ENCODE results near the gene GAB2.

GAB2 gene

GRCh38 chr11:78212586-78213371 is 204.8 kb downstream of the GAB2 start:
- DNase-seq, result no peak
- TF ChIP-seq GATA1 (IDR thresholded peaks at IDR 0.05; ENCODE audit: low read depth, low read length) (no peak), POLR2A (IDR thresholded peaks at IDR 0.05; ENCODE audit: low read length) (no peak)

GRCh38 chr11:78211565-78211964 is 206.1 kb downstream of the GAB2 start:
- TF ChIP-seq GATA1 (IDR thresholded peaks at IDR 0.05; ENCODE audit: low read depth, low read length), result no peak
- no peak for TF ChIP-seq POLR2A (IDR thresholded peaks at IDR 0.05; ENCODE audit: low read length)
- no peak for DNase-seq

- DNase-seq, result no peak
- TF ChIP-seq GATA1 (IDR thresholded peaks at IDR 0.05; ENCODE audit: low read depth, low read length) (no peak), POLR2A (IDR thresholded peaks at IDR 0.05; ENCODE audit: low read length) (no peak)
Observed at GRCh38 chr11:78210000-78210608, 207.5 kb downstream of the GAB2 start.

GRCh38 chr11:78209478-78209877 is 208.1 kb downstream of the GAB2 start:
- DNase-seq, result no peak
- TF ChIP-seq POLR2A (IDR thresholded peaks at IDR 0.05; ENCODE audit: low read length), result no peak

- DNase-seq, result no peak
- no peak for TF ChIP-seq GATA1 (IDR thresholded peaks at IDR 0.05; ENCODE audit: low read depth, low read length)
- TF ChIP-seq POLR2A (IDR thresholded peaks at IDR 0.05; ENCODE audit: low read length), result no peak
Observed at GRCh38 chr11:78208257-78209165, 209.1 kb downstream of the GAB2 start.

GRCh38 chr11:78207532-78208256 is 209.9 kb downstream of the GAB2 start:
- no peak for DNase-seq
- TF ChIP-seq POLR2A (IDR thresholded peaks at IDR 0.05; ENCODE audit: low read length) (no peak), GATA1 (IDR thresholded peaks at IDR 0.05; ENCODE audit: low read depth, low read length) (no peak)

GRCh38 chr11:78205691-78206090 is 211.9 kb downstream of the GAB2 start:
- DNase-seq, result no peak
- TF ChIP-seq GATA1 (IDR thresholded peaks at IDR 0.05; ENCODE audit: low read depth, low read length), result no peak
- no peak for TF ChIP-seq POLR2A (IDR thresholded peaks at IDR 0.05; ENCODE audit: low read length)

- TF ChIP-seq GATA1 (IDR thresholded peaks at IDR 0.05; ENCODE audit: low read depth, low read length), result no peak
- TF ChIP-seq POLR2A (IDR thresholded peaks at IDR 0.05; ENCODE audit: low read length), result no peak
- DNase-seq, result no peak
Observed at GRCh38 chr11:78205256-78205655, 212.4 kb downstream of the GAB2 start.

- TF ChIP-seq POLR2A (IDR thresholded peaks at IDR 0.05; ENCODE audit: low read length) (no peak), GATA1 (IDR thresholded peaks at IDR 0.05; ENCODE audit: low read depth, low read length) (no peak)
- no peak for DNase-seq
Observed at GRCh38 chr11:78203184-78203583, 214.4 kb downstream of the GAB2 start.

GRCh38 chr11:78202733-78203167 is 214.9 kb downstream of the GAB2 start:
- DNase-seq, result no peak
- TF ChIP-seq POLR2A (IDR thresholded peaks at IDR 0.05; ENCODE audit: low read length), result no peak
- TF ChIP-seq GATA1 (IDR thresholded peaks at IDR 0.05; ENCODE audit: low read depth, low read length), result no peak

- no peak for TF ChIP-seq POLR2A (IDR thresholded peaks at IDR 0.05; ENCODE audit: low read length)
- DNase-seq, result no peak
Observed at GRCh38 chr11:78201096-78201818, 216.4 kb downstream of the GAB2 start.

- TF ChIP-seq GATA1 (IDR thresholded peaks at IDR 0.05; ENCODE audit: low read depth, low read length) (no peak), POLR2A (IDR thresholded peaks at IDR 0.05; ENCODE audit: low read length) (no peak)
- DNase-seq, result no peak
Observed at GRCh38 chr11:78200553-78200952, 217.1 kb downstream of the GAB2 start.

- TF ChIP-seq POLR2A (IDR thresholded peaks at IDR 0.05; ENCODE audit: low read length) (no peak), GATA1 (IDR thresholded peaks at IDR 0.05; ENCODE audit: low read depth, low read length) (no peak)
- DNase-seq, result no peak
Observed at GRCh38 chr11:78200061-78200460, 217.6 kb downstream of the GAB2 start.

All from erythroblast (primary cell).